Stimulated activated naive CD8-positive, alpha-beta T cell treated with anti-CD3 and anti-CD28 coated beads, Interleukin-15, Interleukin-2, amounts not matched to agents 100 ng/mL and 50 ng/mL, for 24 hours (primary cell): ENCODE data around the gene CLRN1.

Experiments used
- H3K27ac Mint-ChIP-seq: one replicate; pipeline ENCODE4 v1.8.0; 2021; ENCODE audit warnings: mild to moderate bottlenecking, mixed read lengths
- H3K27me3 Mint-ChIP-seq: one replicate; pipeline ENCODE4 v1.8.0; 2021; ENCODE audit warnings: mixed read lengths
- H3K36me3 Mint-ChIP-seq: one replicate; pipeline ENCODE4 v1.8.0; 2021; ENCODE audit warnings: low read depth, mixed read lengths
- H3K4me1 Mint-ChIP-seq: one replicate; pipeline ENCODE4 v1.8.0; 2021; ENCODE audit warnings: low read depth, mixed read lengths
- H3K4me3 Mint-ChIP-seq: one replicate; pipeline ENCODE4 v1.8.0; 2021; ENCODE audit warnings: mild to moderate bottlenecking, mixed read lengths
- H3K9me3 Mint-ChIP-seq: one replicate; pipeline ENCODE4 v1.8.0; 2021; ENCODE audit warnings: mixed read lengths

Gene CLRN1

GRCh38 chr3:150917951-150918350 is 54.6 kb downstream of the CLRN1 start:
- Mint-ChIP-seq H3K9me3 (no peaks in the 10 kb centered on the region), H3K27ac (no peak overlapping the region), H3K4me3 (no peak overlapping the region), H3K36me3 (no peaks in the 10 kb centered on the region), H3K4me1 (no peaks in the 10 kb centered on the region), H3K27me3 (peaks cover 8% of the 10 kb centered on the region)

DNA sequence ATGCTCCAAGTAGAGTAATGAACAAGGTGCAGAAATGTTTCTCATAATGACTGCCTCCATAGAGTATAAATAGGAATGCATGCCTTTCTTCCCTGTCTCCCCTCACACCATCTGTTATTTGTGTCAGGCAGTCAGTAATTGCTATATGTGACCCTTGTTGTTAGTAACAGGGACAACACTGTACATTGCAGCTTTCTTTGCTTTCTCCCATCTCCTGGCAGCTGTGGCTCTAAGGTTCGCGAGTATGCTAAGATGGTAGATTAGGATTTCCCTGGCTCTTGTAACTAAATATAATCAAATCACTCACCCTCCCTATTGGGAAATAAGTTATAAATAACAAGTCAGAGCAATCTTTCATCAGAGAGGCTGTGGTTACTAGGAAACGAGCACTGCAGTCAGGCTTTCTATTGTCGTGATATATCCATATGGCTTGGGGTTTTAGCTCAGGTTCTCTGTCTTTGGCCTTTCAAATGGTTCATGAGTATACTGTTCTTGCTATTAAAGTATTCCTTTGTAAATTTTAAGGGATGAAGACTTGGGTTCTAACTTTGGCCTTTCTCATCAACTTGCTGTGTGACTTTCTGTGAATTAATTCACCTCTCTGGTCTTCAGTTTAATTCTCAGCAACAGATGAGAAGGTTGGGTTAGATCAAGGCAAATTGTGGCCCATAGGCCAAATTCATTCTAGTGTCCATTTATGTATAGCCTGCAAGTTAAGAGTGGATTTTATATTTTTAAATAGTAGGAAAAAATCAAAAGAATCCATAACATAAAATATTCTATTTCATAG is 59.2 kb downstream of the CLRN1 start:
- H3K4me1 Mint-ChIP-seq, result no peaks in the 10 kb centered on the region
- H3K4me3 Mint-ChIP-seq, result no peak overlapping the region
- H3K27me3 Mint-ChIP-seq, result peaks cover 10% of the 10 kb centered on the region
- no peaks in the 10 kb centered on the region for H3K9me3 Mint-ChIP-seq
- H3K36me3 Mint-ChIP-seq, result no peaks in the 10 kb centered on the region
- no peak overlapping the region for H3K27ac Mint-ChIP-seq

DNA sequence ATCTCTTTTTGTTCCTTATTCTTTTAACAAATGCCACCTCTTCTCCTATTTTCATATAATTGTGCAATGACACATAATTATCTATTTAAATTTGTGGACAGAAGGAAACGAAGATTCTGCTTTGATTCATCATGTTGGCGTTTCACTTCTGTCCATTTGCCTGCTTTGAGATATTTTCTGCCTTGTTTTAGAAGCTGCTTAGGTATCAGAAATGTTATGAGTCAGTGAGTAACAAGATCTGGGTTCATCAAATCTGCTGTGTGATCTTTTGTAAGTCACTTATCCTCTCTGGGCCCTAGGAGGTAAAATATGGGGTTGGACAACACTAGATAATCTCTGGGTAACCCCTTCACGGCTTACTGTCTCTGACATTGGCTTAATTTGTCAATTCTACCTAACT is 60.0 kb downstream of the CLRN1 start:
- Mint-ChIP-seq H3K4me1 (no peaks in the 10 kb centered on the region), H3K36me3 (no peaks in the 10 kb centered on the region), H3K9me3 (no peaks in the 10 kb centered on the region), H3K27ac (no peak overlapping the region), H3K4me3 (no peak overlapping the region), H3K27me3 (peaks cover 17% of the 10 kb centered on the region)

- H3K4me3 Mint-ChIP-seq, result no peak overlapping the region
- H3K27me3 Mint-ChIP-seq, result peaks cover 22% of the 10 kb centered on the region
- H3K4me1 Mint-ChIP-seq, result no peaks in the 10 kb centered on the region
- no peaks in the 10 kb centered on the region for H3K9me3 Mint-ChIP-seq
- H3K27ac Mint-ChIP-seq, result no peak overlapping the region
- H3K36me3 Mint-ChIP-seq, result no peaks in the 10 kb centered on the region
Measured at GRCh38 chr3:150911771-150912170, 60.8 kb downstream of the CLRN1 start.

DNA sequence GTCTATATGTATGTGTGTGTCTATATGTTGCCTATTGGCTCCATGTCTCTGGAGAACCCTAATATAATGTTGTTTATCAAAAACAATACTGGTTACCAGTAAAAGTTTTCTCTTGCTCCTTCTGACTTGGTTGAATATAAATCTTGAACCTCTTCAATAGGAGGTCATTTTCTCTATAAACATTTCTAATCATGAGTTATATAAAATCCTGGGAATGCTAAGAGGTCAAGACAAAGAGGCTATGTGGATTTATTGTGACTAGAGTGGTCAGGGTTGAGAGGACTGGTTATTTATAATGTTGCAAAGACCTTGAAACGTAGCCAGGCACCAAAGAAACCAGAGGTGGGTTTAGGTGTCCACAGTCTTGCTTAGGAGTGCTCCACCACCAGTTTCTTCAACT is 66.1 kb downstream of the CLRN1 start:
- Mint-ChIP-seq H3K4me1 (no peaks in the 10 kb centered on the region), H3K9me3 (no peaks in the 10 kb centered on the region), H3K27me3 (peaks cover 34% of the 10 kb centered on the region), H3K36me3 (no peaks in the 10 kb centered on the region), H3K4me3 (no peak overlapping the region), H3K27ac (no peak overlapping the region)

- H3K36me3 Mint-ChIP-seq, result no peaks in the 10 kb centered on the region
- H3K27ac Mint-ChIP-seq, result no peak overlapping the region
- H3K27me3 Mint-ChIP-seq, result peaks cover 34% of the 10 kb centered on the region
- no peaks in the 10 kb centered on the region for H3K4me1 Mint-ChIP-seq
- no peaks in the 10 kb centered on the region for H3K9me3 Mint-ChIP-seq
- no peak overlapping the region for H3K4me3 Mint-ChIP-seq
Measured at GRCh38 chr3:150905746-150906145, 66.8 kb downstream of the CLRN1 start.

GRCh38 chr3:150905339-150905738 is 67.2 kb downstream of the CLRN1 start, which contains the start of gene MINDY4B:
TSS of gene MINDY4B (minus strand) at chr3:150905439. CDS start at chr3:150905439, 0 bp downstream.
- H3K4me1 Mint-ChIP-seq, result no peaks in the 10 kb centered on the region
- H3K9me3 Mint-ChIP-seq, result no peaks in the 10 kb centered on the region
- H3K27me3 Mint-ChIP-seq, result peaks cover 34% of the 10 kb centered on the region
- H3K4me3 Mint-ChIP-seq, result no peak within 1 kb of the TSS
- no peak within 1 kb of the TSS for H3K27ac Mint-ChIP-seq
- H3K36me3 Mint-ChIP-seq, result no peaks in the 10 kb centered on the region

GRCh38 chr3:150902988-150903387 is 69.5 kb downstream of the CLRN1 start:
- H3K9me3 Mint-ChIP-seq, result no peaks in the 10 kb centered on the region
- peaks cover 28% of the 10 kb centered on the region for H3K27me3 Mint-ChIP-seq
- H3K36me3 Mint-ChIP-seq, result no peaks in the 10 kb centered on the region
- H3K27ac Mint-ChIP-seq, result no peak overlapping the region
- no peak overlapping the region for H3K4me3 Mint-ChIP-seq
- H3K4me1 Mint-ChIP-seq, result no peaks in the 10 kb centered on the region

GRCh38 chr3:150901793-150902192 is 70.7 kb downstream of the CLRN1 start:
- Mint-ChIP-seq H3K9me3 (no peaks in the 10 kb centered on the region), H3K36me3 (no peaks in the 10 kb centered on the region), H3K4me1 (no peaks in the 10 kb centered on the region), H3K4me3 (no peak overlapping the region), H3K27ac (no peak overlapping the region), H3K27me3 (peaks cover 19% of the 10 kb centered on the region)

DNA sequence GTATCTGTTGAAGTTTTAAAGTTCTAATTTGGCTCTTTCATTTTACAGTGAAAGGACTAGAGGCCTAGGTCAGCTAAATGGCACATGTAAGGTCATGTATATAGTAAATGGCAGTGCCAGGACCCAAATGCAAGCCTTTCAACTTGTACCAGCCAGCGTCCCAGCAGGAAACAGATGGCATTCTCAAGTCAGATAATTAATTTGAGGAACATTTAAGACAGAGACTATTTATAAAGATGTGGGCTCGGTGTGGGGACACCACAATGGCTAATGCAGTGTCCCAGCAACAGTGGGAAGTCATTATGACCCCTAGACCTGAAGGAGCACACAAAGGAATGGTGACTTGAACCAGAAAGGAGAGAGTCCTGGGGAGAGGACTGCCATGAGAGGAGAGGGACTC is 73.4 kb downstream of the CLRN1 start:
- H3K27me3 Mint-ChIP-seq, result peaks cover 11% of the 10 kb centered on the region

GRCh38 chr3:150898046-150898754 is 74.3 kb downstream of the CLRN1 start:
- Mint-ChIP-seq H3K4me1 (no peaks in the 10 kb centered on the region), H3K27me3 (peaks cover 6% of the 10 kb centered on the region), H3K36me3 (no peaks in the 10 kb centered on the region), H3K9me3 (no peaks in the 10 kb centered on the region), H3K27ac (no peak overlapping the region), H3K4me3 (no peak overlapping the region)

More for the DNA sequence above, 73.4 kb downstream of the CLRN1 start:
- Mint-ChIP-seq H3K27ac (no peak overlapping the region), H3K9me3 (no peaks in the 10 kb centered on the region), H3K4me3 (no peak overlapping the region), H3K36me3 (no peaks in the 10 kb centered on the region), H3K4me1 (no peaks in the 10 kb centered on the region)

GRCh38 chr3:150897592-150897991 is 74.9 kb downstream of the CLRN1 start:
- H3K4me1 Mint-ChIP-seq, result no peaks in the 10 kb centered on the region
- no peaks in the 10 kb centered on the region for H3K36me3 Mint-ChIP-seq
- H3K9me3 Mint-ChIP-seq, result no peaks in the 10 kb centered on the region
- H3K27ac Mint-ChIP-seq, result no peak overlapping the region
- no peak overlapping the region for H3K4me3 Mint-ChIP-seq
- no peaks in the 10 kb centered on the region for H3K27me3 Mint-ChIP-seq

- Mint-ChIP-seq H3K27ac (no peak overlapping the region), H3K9me3 (no peaks in the 10 kb centered on the region), H3K27me3 (peaks cover 3% of the 10 kb centered on the region), H3K4me1 (no peaks in the 10 kb centered on the region), H3K36me3 (no peaks in the 10 kb centered on the region), H3K4me3 (no peak overlapping the region)
Measured at GRCh38 chr3:150890831-150891230, 81.7 kb downstream of the CLRN1 start.

DNA sequence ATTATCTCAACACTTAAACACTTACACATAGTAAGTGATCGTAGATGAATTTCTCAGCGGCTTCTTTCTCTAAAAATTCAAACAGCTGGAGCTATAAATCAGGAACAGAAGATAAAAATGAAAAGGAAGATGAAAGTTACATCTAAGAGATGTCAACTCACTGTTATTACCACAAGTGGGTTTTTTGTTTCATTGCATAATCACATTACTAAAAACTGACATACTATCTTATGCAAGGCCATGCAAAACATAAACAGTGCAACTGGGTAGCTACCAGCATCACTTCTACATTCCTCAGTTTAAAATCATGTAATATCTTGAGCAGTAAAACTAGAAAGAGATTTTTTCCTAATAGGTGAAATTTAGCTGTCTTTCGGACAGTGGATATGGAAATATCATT is 82.2 kb downstream of the CLRN1 start:
- Mint-ChIP-seq H3K36me3 (no peaks in the 10 kb centered on the region), H3K27ac (no peak overlapping the region), H3K9me3 (no peaks in the 10 kb centered on the region), H3K27me3 (peaks cover 8% of the 10 kb centered on the region), H3K4me1 (no peaks in the 10 kb centered on the region), H3K4me3 (no peak overlapping the region)

DNA sequence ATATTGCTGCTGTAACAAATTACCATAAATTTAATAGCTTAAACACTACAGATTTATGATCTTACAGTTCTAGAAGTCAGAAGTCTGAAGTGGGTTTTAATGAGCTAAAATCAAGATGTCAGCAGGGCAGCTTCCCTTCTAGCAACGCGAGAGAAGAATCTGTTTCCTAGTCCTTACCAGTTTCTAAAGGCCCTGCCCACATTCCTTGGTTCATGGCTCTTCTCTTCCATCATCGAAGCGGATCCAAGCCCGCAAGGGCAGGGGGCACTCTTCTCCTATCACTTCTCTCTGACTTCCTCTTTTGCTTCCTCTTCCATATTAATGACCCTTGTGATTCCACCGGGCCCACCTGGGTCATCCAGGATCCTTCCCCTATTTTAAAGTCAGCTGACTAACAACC is 83.4 kb downstream of the CLRN1 start:
- H3K27me3 Mint-ChIP-seq, result peaks cover 12% of the 10 kb centered on the region
- H3K4me1 Mint-ChIP-seq, result no peaks in the 10 kb centered on the region
- H3K27ac Mint-ChIP-seq, result no peak overlapping the region
- no peak overlapping the region for H3K4me3 Mint-ChIP-seq
- H3K9me3 Mint-ChIP-seq, result no peaks in the 10 kb centered on the region
- no peaks in the 10 kb centered on the region for H3K36me3 Mint-ChIP-seq
